Measurements from ENCODE around the gene RABGAP1L. TPM values are rescaled to one million over a fixed set of nuclear protein-coding genes. Genes with fewer than 3 reads are reported as not detected.
"Not testable (repeated sequence)": the region's sequence is repeated elsewhere in the genome, so short reads cannot be mapped to it uniquely, and the experiment has no call there.

The RABGAP1L gene
- total RNA-seq, 2 donors from 2014 or later, result 37.9 to 59.8 TPM

DNA sequence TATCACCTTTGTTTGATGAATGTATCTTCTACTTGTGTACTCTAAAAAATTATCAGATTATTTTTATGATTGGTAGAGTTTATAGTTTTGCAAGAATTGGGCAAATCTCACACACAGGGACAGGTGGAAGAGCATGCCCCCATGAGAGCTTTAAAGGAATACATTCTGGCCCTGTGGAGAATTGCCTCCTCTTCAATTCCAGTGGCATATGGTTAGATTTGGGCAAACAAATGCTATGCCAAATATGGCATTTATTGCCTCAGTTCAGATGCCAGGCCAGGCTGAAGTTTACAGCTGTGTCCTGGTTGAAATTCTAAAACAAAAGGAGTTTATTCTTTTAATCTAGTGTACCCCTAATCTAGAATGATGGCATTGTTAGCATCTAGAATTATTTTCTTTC is 678.1 kb downstream of the RABGAP1L start:
- Histone ChIP-seq H3K36me3 (no peaks in the 10 kb centered on the region), H3K4me1 (ENCODE audit: control insufficient read depth in 1 of 2, low read depth in 2 of 2) (no peaks in the 10 kb centered on the region), H3K4me3 (no peak overlapping the region), H3K27me3 (replicated peaks; ENCODE audit: insufficient read depth) (no peaks in the 10 kb centered on the region), H3K9me3 (no peaks in the 10 kb centered on the region), H3K27ac (no peak overlapping the region)
- ATAC-seq (ENCODE audit: insufficient number of reproducible peaks, low FRiP score, low read depth) (no peak), DNase-seq (ENCODE audit: low spot score) (no peak)
- TF ChIP-seq, protein P1, sequence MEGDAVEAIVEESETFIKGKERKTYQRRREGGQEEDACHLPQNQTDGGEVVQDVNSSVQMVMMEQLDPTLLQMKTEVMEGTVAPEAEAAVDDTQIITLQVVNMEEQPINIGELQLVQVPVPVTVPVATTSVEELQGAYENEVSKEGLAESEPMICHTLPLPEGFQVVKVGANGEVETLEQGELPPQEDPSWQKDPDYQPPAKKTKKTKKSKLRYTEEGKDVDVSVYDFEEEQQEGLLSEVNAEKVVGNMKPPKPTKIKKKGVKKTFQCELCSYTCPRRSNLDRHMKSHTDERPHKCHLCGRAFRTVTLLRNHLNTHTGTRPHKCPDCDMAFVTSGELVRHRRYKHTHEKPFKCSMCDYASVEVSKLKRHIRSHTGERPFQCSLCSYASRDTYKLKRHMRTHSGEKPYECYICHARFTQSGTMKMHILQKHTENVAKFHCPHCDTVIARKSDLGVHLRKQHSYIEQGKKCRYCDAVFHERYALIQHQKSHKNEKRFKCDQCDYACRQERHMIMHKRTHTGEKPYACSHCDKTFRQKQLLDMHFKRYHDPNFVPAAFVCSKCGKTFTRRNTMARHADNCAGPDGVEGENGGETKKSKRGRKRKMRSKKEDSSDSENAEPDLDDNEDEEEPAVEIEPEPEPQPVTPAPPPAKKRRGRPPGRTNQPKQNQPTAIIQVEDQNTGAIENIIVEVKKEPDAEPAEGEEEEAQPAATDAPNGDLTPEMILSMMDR (IDR thresholded peaks at IDR 0.05), result no peak

DNA sequence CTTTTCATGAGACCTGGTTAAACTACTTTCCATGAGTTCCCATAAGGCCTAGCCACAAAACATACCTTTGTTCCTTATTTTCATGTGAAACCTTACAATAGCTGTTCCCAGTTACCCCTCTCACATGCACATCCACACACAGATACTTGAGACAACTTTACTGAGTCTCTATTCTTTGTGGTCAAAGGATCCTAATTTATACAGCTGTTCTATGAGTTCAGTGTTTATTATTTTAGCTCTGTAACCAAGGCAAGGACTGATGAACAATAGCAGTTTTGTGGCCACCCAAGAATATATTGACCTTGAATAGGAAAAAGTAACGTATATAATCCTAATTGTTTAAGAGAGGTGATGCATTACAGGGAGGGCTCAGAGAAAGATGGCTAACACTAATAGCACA is 679.9 kb downstream of the RABGAP1L start:
- TF ChIP-seq, protein P1 (IDR thresholded peaks at IDR 0.05), result no peak
- Histone ChIP-seq H3K9me3 (no peaks in the 10 kb centered on the region), H3K36me3 (no peaks in the 10 kb centered on the region), H3K27ac (no peak overlapping the region), H3K4me3 (no peak overlapping the region), H3K4me1 (ENCODE audit: control insufficient read depth in 1 of 2, low read depth in 2 of 2) (no peaks in the 10 kb centered on the region), H3K27me3 (replicated peaks; ENCODE audit: insufficient read depth) (no peaks in the 10 kb centered on the region)
- DNase-seq (ENCODE audit: low spot score), result no peak
- no peak for ATAC-seq (ENCODE audit: insufficient number of reproducible peaks, low FRiP score, low read depth)

DNA sequence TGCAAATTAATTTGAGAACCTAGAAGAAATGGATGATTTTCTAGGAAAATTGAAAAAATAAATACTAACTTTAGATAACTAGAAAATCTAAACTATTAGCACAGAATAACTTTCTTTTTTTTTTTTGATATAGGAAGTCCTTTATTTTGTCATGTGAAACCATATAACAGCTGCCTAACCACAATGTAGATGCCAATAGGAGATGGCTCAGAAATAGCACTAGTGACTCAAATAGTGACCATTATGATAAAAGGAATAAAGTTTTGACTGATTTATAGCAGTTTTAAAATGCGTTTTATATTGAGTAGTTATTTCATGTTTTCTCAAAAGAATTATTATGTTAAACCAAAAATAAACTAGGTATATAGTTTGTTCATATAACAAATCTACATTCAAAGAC is 682.4 kb downstream of the RABGAP1L start:
- DNase-seq (ENCODE audit: low spot score), result no peak

DNA sequence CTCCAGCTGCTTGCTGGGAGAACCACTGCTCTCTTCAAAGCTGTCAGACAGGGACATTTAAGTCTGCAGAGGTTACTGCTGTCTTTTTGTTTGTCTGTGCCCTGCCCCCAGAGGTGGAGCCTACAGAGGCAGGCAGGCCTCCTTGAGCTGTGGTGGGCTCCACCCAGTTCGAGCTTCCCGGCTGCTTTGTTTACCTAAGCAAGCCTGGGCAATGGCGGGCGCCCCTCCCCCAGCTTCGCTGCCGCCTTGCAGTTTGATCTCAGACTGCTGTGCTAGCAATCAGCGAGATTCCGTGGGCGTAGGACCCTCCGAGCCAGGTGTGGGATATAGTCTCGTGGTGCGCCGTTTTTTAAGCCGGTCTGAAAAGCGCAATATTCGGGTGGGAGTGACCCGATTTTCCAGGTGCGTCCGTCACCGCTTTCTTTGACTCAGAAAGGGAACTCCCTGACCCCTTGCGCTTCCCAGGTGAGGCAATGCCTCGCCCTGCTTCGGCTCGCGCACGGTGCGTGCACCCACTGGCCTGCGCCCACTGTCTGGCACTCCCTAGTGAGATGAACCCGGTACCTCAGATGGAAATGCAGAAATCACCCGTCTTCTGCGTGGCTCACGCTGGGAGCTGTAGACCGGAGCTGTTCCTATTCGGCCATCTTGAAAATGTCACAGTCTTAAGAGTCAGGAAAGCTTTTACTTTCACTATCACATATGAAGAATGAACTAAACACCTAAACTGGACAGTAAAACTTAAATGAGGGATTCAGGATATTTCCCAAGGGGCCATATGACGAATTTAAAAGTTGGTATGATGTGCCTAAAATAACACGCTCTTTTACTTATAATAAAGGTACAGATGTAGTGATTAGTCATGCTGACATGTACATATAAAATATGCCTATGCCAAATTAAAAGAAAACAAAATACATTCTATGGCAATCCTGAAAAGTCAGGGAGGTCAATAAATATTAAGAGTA is 689.6 kb downstream of the RABGAP1L start:
- not testable (repeated sequence) for H3K4me1 ChIP-seq (ENCODE audit: control insufficient read depth in 1 of 2, low read depth in 2 of 2); DNase-seq (ENCODE audit: low spot score); H3K27ac ChIP-seq; H3K27me3 ChIP-seq (replicated peaks; ENCODE audit: insufficient read depth); H3K36me3 ChIP-seq; H3K4me3 ChIP-seq; ATAC-seq (ENCODE audit: insufficient number of reproducible peaks, low FRiP score, low read depth); H3K9me3 ChIP-seq

More for the DNA sequence above, 682.4 kb downstream of the RABGAP1L start:
- ATAC-seq (ENCODE audit: insufficient number of reproducible peaks, low FRiP score, low read depth), result no peak
- Histone ChIP-seq H3K27me3 (replicated peaks; ENCODE audit: insufficient read depth) (no peaks in the 10 kb centered on the region), H3K36me3 (no peaks in the 10 kb centered on the region), H3K4me1 (ENCODE audit: control insufficient read depth in 1 of 2, low read depth in 2 of 2) (no peaks in the 10 kb centered on the region), H3K4me3 (no peak overlapping the region), H3K27ac (no peak overlapping the region), H3K9me3 (no peaks in the 10 kb centered on the region)
- TF ChIP-seq, protein P1 (IDR thresholded peaks at IDR 0.05), result no peak

DNA sequence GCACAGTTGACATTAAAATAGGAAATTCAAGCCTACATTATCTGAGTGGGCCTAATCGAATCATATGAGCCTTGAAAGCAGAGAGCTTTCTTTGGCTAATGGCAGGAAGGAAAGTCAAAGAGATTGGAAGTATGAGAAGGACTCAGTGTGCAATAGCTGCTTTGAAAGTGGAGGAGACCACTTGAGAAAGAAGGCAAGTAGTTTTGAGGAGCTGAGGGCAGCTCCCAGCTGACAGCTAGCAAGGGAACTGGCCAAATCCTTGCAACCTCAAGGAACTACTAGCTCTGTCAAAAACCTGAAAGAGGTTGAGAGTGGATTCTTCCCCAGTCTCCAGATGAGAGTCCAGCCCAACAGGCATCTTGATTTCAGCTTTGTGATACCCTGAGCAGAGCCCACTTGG is 691.4 kb downstream of the RABGAP1L start:
- TF ChIP-seq, protein P1 (IDR thresholded peaks at IDR 0.05), result no peak
- no peak overlapping the region for H3K4me3 ChIP-seq
- no peak overlapping the region for H3K27ac ChIP-seq
- no peak for ATAC-seq (ENCODE audit: insufficient number of reproducible peaks, low FRiP score, low read depth)
- H3K4me1 ChIP-seq (ENCODE audit: control insufficient read depth in 1 of 2, low read depth in 2 of 2), result no peaks in the 10 kb centered on the region
- H3K9me3 ChIP-seq, result no peaks in the 10 kb centered on the region
- H3K36me3 ChIP-seq, result no peaks in the 10 kb centered on the region
- no peak for DNase-seq (ENCODE audit: low spot score)
- no peaks in the 10 kb centered on the region for H3K27me3 ChIP-seq (replicated peaks; ENCODE audit: insufficient read depth)

Data from thoracic aorta (tissue), 2 donors.